Measurements from ENCODE around the gene SYTL1. TPM values are rescaled to one million over a fixed set of nuclear protein-coding genes. Genes with fewer than 3 reads are reported as not detected.

SYTL1 gene
- total and polyA plus RNA-seq, 4 donors: 10.5 to 58.0 (median 34.6) TPM

DNA sequence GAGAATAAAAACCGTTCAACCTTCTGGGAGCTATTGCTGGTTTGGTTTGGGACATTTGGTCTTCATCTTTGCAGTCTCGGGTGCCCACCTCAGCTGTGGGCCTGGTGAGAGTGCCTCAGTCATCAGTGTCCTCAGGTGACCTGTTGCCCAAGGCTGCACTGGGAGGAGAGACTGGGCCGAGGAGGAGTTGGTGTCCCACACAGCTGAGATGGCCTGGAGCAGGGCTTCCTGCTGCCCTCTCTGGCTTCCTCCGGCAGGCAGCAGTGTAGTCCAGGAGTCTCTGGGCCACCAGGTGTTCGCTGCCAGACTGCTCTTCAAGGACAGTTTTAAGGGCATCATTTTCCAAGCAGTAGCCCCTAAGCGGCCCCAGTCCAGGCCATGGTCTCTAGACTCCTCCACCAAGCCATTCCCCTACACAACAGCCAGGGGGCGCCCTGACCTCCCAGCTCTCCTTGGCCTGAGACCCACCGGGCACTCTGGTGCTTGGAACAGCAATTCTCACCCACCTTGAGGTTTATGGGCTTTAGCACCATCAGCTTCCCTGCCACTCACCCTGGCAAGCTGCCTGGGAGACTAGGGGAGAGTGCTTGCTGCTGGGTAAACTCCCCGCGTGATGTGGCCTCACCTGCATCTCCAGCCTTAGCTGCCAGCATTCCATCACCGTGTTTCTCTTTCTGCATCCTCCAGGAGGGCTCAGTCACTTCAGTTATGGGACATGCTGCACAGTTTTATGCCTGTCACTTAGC is 9.1 kb upstream of the SYTL1 start:
- TF ChIP-seq, protein P1, sequence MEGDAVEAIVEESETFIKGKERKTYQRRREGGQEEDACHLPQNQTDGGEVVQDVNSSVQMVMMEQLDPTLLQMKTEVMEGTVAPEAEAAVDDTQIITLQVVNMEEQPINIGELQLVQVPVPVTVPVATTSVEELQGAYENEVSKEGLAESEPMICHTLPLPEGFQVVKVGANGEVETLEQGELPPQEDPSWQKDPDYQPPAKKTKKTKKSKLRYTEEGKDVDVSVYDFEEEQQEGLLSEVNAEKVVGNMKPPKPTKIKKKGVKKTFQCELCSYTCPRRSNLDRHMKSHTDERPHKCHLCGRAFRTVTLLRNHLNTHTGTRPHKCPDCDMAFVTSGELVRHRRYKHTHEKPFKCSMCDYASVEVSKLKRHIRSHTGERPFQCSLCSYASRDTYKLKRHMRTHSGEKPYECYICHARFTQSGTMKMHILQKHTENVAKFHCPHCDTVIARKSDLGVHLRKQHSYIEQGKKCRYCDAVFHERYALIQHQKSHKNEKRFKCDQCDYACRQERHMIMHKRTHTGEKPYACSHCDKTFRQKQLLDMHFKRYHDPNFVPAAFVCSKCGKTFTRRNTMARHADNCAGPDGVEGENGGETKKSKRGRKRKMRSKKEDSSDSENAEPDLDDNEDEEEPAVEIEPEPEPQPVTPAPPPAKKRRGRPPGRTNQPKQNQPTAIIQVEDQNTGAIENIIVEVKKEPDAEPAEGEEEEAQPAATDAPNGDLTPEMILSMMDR (IDR thresholded peaks at IDR 0.05; ENCODE audit: control extremely low read depth, extremely low read depth): peak; percentile 59
- DNase-seq (no peak), ATAC-seq (ENCODE audit: insufficient read depth, low FRiP score) (no peak)
- Histone ChIP-seq H3K9ac (ENCODE audit: insufficient read depth in 1 of 2, low read length in 2 of 2) (no peak overlapping the region), H3K4me1 (ENCODE audit: control insufficient read depth in 5 of 5, insufficient read depth in 5 of 5, low read length in 5 of 5) (peaks cover 0 to 3% (median 0%) of the 10 kb centered on the region in 5 donors), H3K27me3 (ENCODE audit: control insufficient read depth in 3 of 3, insufficient read depth in 3 of 3, low read length in 2 of 3) (no peaks in the 10 kb centered on the region), H3K4me3 (no peak overlapping the region), H3K27ac (ENCODE audit: low read depth in 1 of 2, low read length in 1 of 2) (no peak overlapping the region), H3K36me3 (ENCODE audit: control insufficient read depth in 4 of 4, insufficient read depth in 4 of 4, low read length in 4 of 4) (peaks cover 0 to 55% (median 31%) of the 10 kb centered on the region in 4 donors), H3K9me3 (ENCODE audit: control insufficient read depth in 4 of 4, insufficient read depth in 3 of 4, low read length in 3 of 4) (no peaks in the 10 kb centered on the region)
- WGBS, 2 donors: 70 to 71% methylated on average over 11 of the region's 11 CpGs

DNA sequence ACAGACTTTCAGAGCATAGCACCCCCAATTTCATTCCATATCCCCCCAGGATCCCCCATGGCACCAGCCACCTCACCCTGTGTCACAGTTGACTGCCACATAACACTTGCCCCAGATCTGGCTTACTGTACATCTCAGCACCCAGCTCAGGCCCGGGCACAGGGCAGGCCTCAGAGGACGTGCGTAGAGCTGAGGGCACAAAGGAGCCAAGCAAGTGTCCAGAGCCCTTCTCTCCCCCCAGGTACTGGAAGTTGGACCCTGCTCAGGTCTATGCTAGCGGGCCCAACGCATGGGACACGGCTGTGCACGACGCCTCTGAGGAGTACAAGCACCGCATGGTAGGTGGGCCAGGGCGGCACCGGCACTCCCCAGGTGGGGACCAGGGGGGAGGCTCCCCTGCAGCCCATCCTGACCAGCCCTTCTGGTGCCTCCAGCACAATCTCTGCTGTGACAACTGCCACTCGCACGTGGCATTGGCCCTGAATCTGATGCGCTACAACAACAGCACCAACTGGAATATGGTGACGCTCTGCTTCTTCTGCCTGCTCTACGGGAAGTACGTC is 8.0 kb upstream of the SYTL1 start:
- no peak for ATAC-seq (ENCODE audit: insufficient read depth, low FRiP score)
- 92 to 96% methylated on average over 17 of the region's 17 CpGs for WGBS, 2 donors

DNA sequence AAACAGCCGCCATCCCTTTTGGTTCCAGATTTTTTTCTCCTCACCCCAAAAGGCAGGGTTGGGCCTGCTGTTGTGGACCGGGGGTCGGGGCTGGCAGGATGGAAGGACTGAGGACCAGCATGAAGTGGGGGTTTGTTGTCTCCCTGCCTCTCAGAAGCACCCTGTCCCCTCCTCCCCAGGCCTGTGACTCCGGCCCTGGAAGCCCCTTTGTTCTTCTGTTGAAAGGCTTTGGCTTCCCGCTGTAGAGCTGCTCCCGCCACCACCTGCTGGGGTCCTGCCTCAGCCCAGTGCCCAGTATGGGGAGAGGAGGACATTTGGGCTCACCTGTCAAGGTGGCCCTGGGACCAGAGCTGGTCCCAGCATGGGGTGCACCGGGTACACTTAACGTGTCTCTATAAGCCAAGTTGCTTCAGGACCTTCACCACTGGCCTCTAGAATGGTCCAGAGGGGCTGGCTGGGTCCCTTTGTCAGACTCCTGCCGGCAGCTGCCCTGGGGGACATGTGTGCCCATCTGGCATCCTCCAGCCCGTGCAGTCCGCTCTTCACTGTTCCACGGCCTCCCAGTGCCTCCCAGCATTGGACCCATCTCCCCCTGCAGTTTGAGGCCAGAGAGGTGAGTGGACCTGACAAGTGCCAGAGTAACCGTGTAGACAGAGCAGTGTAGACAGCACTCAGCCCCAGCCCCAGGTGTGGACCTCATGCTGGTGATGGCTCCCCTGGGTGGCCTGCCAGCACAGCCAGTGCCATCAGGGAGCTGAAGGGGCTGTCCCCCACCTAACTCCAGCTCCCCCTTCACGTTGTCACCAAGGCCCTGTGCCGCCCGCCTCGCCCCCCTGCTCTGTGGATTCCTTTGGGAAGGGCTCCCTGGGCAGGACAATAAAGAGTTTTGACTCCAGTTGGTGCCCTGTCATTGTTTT is 6.1 kb upstream of the SYTL1 start:
- Histone ChIP-seq H3K27ac (ENCODE audit: low read depth in 1 of 2, low read length in 1 of 2) (no peak overlapping the region), H3K4me1 (ENCODE audit: control insufficient read depth in 5 of 5, insufficient read depth in 5 of 5, low read length in 5 of 5) (peaks cover 0 to 3% (median 0%) of the 10 kb centered on the region in 5 donors), H3K36me3 (ENCODE audit: control insufficient read depth in 4 of 4, insufficient read depth in 4 of 4, low read length in 4 of 4) (peaks cover 0 to 55% (median 25%) of the 10 kb centered on the region in 4 donors), H3K27me3 (ENCODE audit: control insufficient read depth in 3 of 3, insufficient read depth in 3 of 3, low read length in 2 of 3) (no peaks in the 10 kb centered on the region), H3K4me3 (no peak overlapping the region), H3K9me3 (ENCODE audit: control insufficient read depth in 4 of 4, insufficient read depth in 3 of 4, low read length in 3 of 4) (no peaks in the 10 kb centered on the region), H3K9ac (ENCODE audit: insufficient read depth in 1 of 2, low read length in 2 of 2) (no peak overlapping the region)
- WGBS, 2 donors: 94 to 95% methylated on average over 16 to 17 of the region's 17 CpGs
- DNase-seq (no peak), ATAC-seq (ENCODE audit: insufficient read depth, low FRiP score) (no peak)
- TF ChIP-seq, protein P1 (IDR thresholded peaks at IDR 0.05; ENCODE audit: control extremely low read depth, extremely low read depth): no peak

More for the DNA sequence above, 8.0 kb upstream of the SYTL1 start:
- Histone ChIP-seq H3K36me3 (ENCODE audit: control insufficient read depth in 4 of 4, insufficient read depth in 4 of 4, low read length in 4 of 4) (peaks cover 0 to 57% (median 27%) of the 10 kb centered on the region in 4 donors), H3K27me3 (ENCODE audit: control insufficient read depth in 3 of 3, insufficient read depth in 3 of 3, low read length in 2 of 3) (no peaks in the 10 kb centered on the region), H3K9me3 (ENCODE audit: control insufficient read depth in 4 of 4, insufficient read depth in 3 of 4, low read length in 3 of 4) (no peaks in the 10 kb centered on the region), H3K4me3 (no peak overlapping the region), H3K9ac (ENCODE audit: insufficient read depth in 1 of 2, low read length in 2 of 2) (no peak overlapping the region), H3K27ac (ENCODE audit: low read depth in 1 of 2, low read length in 1 of 2) (no peak overlapping the region), H3K4me1 (ENCODE audit: control insufficient read depth in 5 of 5, insufficient read depth in 5 of 5, low read length in 5 of 5) (peaks cover 0 to 3% (median 0%) of the 10 kb centered on the region in 5 donors)
- TF ChIP-seq, protein P1 (IDR thresholded peaks at IDR 0.05; ENCODE audit: control extremely low read depth, extremely low read depth): no peak
- DNase-seq: no peak
